ENCODE data around the gene TSHR.
"Not testable (repeated sequence)": the region's sequence is repeated elsewhere in the genome, so short reads cannot be mapped to it uniquely, and the experiment has no call there.

The TSHR gene

GRCh38 chr14:81004575-81004974 is 49.2 kb downstream of the TSHR start:
- no peak for DNase-seq

- no peak for DNase-seq
Observed at GRCh38 chr14:81005540-81006228, 50.3 kb downstream of the TSHR start.

GRCh38 chr14:81006266-81006665 is 50.8 kb downstream of the TSHR start:
- no peak for DNase-seq

GRCh38 chr14:81007131-81007530 is 51.7 kb downstream of the TSHR start:
- DNase-seq, result no peak

- DNase-seq, result no peak
Observed at GRCh38 chr14:81009346-81009745, 53.9 kb downstream of the TSHR start.

GRCh38 chr14:81018251-81018650 is 62.8 kb downstream of the TSHR start:
- DNase-seq, result no peak

GRCh38 chr14:81018684-81019083 is 63.3 kb downstream of the TSHR start:
- DNase-seq, result no peak

GRCh38 chr14:81019113-81019512 is 63.7 kb downstream of the TSHR start:
- DNase-seq, result not testable (repeated sequence)

GRCh38 chr14:81023095-81023710 is 67.8 kb downstream of the TSHR start:
- DNase-seq, result no peak

GRCh38 chr14:81028461-81028860 is 73.0 kb downstream of the TSHR start:
- DNase-seq, result no peak

- no peak for DNase-seq
Observed at GRCh38 chr14:81031488-81031887, 76.1 kb downstream of the TSHR start.

- no peak for DNase-seq
Observed at GRCh38 chr14:81033698-81034240, 78.3 kb downstream of the TSHR start.

- no peak for DNase-seq
Observed at GRCh38 chr14:81042438-81042837, 87.0 kb downstream of the TSHR start.

- no peak for DNase-seq
Observed at GRCh38 chr14:81051547-81051946, 96.1 kb downstream of the TSHR start.

GRCh38 chr14:81054057-81054456 is 98.6 kb downstream of the TSHR start:
- DNase-seq, result not testable (repeated sequence)

- DNase-seq, result no peak
Observed at GRCh38 chr14:81055971-81056370, 100.5 kb downstream of the TSHR start.

- DNase-seq, result no peak
Observed at GRCh38 chr14:81062380-81062779, 107.0 kb downstream of the TSHR start.

- DNase-seq, result no peak
Observed at GRCh38 chr14:81062816-81063215, 107.4 kb downstream of the TSHR start.

GRCh38 chr14:81066672-81067071 is 111.3 kb downstream of the TSHR start:
- DNase-seq, result no peak

- DNase-seq, result no peak
Observed at GRCh38 chr14:81067156-81067555, 111.7 kb downstream of the TSHR start.

GRCh38 chr14:81068176-81068782 is 112.9 kb downstream of the TSHR start:
- DNase-seq, result no peak

- no peak for DNase-seq
Observed at GRCh38 chr14:81070511-81070910, 115.1 kb downstream of the TSHR start.

GRCh38 chr14:81085596-81085995 is 130.2 kb downstream of the TSHR start:
- DNase-seq, result no peak

GRCh38 chr14:81087230-81087629 is 131.8 kb downstream of the TSHR start:
- no peak for DNase-seq

Measured in activated T-cell treated with anti-CD3 and anti-CD28 coated beads for 4 hours (primary cell).